ENCODE measurements around the gene TCFL5.

TCFL5 gene

GRCh38 chr20:62822788-62823651 lies 38.6 kb downstream of the TCFL5 start:
- DNase-seq (ENCODE audit: low spot score): peak; percentile 85

- no peak for DNase-seq (ENCODE audit: low spot score)
Observed at GRCh38 chr20:62822239-62822787, 39.3 kb downstream of the TCFL5 start.

- no peak for DNase-seq (ENCODE audit: low spot score)
Observed at GRCh38 chr20:62821726-62822210, 39.9 kb downstream of the TCFL5 start.

- DNase-seq (ENCODE audit: low spot score): no peak
Observed at GRCh38 chr20:62820962-62821725, 40.5 kb downstream of the TCFL5 start.

- no peak for DNase-seq (ENCODE audit: low spot score)
Observed at GRCh38 chr20:62820208-62820961, 41.2 kb downstream of the TCFL5 start.

GRCh38 chr20:62819494-62820174 lies 42.0 kb downstream of the TCFL5 start:
- DNase-seq (ENCODE audit: low spot score): peak; percentile 65

GRCh38 chr20:62818592-62819493 lies 42.8 kb downstream of the TCFL5 start:
- DNase-seq (ENCODE audit: low spot score): no peak

GRCh38 chr20:62817975-62818591 lies 43.5 kb downstream of the TCFL5 start:
- no peak for DNase-seq (ENCODE audit: low spot score)

- DNase-seq (ENCODE audit: low spot score): no peak
Observed at GRCh38 chr20:62816884-62817873, 44.4 kb downstream of the TCFL5 start, which contains the start of gene COL9A3. TSS of gene COL9A3 (plus strand) at chr20:62817050. CDS start at chr20:62817065, 15 bp downstream.

GRCh38 chr20:62816031-62816883 lies 45.4 kb downstream of the TCFL5 start:
- DNase-seq (ENCODE audit: low spot score): no peak

- DNase-seq (ENCODE audit: low spot score): no peak
Observed at GRCh38 chr20:62815066-62815991, 46.3 kb downstream of the TCFL5 start.

- no peak for DNase-seq (ENCODE audit: low spot score)
Observed at GRCh38 chr20:62814709-62815065, 46.9 kb downstream of the TCFL5 start.

- DNase-seq (ENCODE audit: low spot score): no peak
Observed at GRCh38 chr20:62814060-62814708, 47.4 kb downstream of the TCFL5 start.

- no peak for DNase-seq (ENCODE audit: low spot score)
Observed at GRCh38 chr20:62813588-62813987, 48.0 kb downstream of the TCFL5 start.

- DNase-seq (ENCODE audit: low spot score): no peak
Observed at GRCh38 chr20:62812907-62813200, 48.8 kb downstream of the TCFL5 start.
